ENCODE measurements around the gene SPATC1L.
"Not testable (repeated sequence)": the region's sequence is repeated elsewhere in the genome, so short reads cannot be mapped to it uniquely, and the experiment has no call there.

The SPATC1L gene

DNA sequence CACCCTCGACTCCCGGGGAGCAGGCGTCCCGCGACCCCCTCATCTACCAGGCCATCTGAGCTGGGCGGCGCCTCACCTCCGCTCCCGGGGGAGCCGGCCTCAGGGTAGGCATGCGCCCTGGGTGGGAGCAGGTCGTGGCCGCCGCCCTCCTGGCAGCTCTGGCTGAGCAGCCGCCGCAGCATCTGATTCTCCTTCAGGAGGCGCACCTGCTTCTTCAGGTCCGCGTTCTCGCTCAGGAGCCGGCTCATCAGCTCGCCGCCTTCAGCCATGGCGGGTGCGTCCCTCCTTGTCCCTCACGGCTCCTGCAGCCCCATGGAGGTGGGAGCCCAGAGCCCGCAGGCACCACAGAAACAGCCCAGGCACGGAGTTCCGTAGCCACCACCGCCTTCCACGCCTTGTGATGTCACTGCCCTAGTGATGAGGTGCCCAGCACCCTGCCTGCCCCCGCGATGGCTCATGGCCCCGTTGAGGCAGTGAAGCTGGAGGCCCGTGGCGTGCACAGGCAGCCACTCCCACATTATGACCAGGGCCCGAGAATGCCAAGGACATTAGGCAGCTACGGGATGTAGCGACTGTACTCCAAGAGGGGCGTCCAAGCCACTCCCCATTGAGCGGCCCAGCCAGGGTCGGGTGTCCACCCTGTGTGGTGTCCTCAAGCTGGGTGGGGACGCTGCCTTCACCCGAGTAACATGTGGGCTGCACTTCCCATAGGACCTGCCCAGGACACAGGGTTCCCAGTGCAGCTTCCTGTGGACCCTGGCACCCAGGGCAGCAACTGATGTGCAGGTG, 1.5 kb downstream of the SPATC1L start:
- no peak for DNase-seq

DNA sequence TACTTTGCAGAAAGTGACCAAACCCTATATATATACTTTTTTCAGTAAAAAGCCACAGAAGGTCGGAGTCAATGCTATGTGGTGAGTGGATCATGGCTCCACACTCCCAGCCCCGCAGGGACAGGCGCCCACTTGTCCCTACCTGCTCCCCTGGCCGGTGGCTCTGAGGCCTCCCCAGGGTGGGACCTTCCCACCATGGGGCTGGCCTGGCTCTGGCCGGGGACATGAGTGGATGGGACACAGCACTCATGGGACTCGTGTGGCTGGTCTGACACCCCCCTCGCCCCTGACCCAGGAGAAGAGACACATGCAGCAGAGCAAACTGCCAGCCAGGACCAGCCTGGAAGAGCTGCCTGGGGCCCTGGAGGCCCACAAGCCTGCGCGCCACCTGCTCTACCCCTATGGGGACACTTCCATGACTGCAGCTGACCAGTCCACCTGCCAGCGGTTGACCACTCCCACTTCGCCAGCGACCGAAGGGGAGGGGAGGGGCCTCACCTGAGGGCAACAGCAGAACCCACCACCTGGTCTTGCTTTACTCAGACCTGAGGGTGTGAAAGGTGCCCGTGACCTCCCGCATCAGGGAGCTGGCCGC, 2.2 kb downstream of the SPATC1L start:
- DNase-seq, result no peak

DNA sequence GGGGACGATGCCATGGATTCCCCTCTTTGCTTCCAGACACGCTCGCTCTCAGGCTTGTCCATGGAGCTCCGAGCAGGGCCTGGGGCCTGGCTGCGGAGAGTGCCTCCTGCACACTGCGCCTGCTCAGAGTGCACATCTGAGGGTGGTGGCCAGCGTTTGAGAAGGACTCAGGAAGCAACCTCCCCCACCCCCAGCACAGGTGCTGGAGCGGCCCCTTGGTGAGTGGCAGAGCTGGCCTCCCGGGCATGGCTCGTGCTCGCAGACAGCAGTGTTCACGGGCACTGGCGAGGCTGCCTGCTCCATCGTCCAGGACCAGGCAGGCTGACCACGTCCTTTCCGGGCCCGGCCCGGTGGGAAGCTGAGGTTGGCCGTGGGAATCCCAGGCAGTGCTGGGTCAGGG, 2.8 kb downstream of the SPATC1L start:
- no peak for DNase-seq

DNA sequence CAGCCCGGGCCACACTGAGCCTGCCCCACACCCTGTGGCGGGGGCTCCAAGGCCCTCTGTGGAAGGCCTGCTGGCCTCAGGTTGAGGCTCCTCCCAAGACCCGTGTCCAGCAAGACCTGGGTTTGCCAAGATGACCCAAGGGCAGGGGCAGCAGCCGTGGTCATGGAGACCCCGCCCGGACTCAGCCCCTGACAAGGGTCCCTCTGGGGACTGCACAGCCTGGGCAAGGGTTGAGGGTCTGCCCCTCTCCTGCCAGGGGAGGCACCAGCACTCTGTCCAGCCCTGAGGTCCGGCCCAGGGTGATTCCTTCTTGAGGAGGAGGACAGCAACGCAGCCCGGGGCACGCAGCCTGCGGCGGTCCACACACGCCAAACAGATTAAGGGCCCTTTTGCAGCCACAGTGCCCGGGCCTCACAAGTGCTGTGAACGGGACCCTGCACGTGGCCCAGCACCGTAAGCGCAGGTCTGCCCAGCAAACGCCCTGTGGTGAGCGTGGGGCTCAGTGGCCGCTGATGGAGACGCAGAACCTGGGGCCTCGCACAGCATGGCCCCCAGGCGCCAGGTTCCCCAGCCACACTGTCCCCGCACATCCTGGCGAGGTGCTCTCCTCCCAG, 3.4 kb downstream of the SPATC1L start:
- DNase-seq, result no peak

DNA sequence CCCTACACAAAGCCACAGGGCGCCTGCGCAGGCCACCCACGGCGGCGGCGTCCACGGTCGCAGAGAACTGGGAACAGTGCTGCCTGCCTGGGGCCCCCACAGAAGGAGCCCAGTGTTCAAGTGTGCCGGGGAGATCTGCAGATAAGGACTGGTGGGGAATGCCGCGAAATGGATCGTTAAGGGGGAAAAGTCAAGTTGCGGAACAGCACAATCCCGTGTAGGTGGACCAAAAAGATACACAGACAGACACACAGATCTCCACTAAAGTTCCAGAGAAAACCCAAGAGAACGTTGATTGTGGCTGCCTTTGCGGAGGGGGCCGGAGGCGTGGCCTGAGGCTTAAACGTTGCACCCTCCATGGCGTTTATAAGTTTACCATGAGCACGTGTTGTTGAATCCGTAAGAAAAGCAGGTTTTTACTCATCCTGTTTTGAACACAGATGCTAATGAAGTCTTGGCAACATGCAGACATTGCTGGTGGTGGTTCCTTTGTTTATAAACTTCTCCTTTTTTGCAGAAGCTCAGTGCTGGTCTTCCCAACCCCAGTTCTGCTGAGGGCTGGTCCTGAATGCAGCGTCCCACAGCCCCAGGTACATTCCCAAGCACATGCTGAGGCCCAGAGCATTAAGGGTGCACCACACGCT, 4.1 kb downstream of the SPATC1L start:
- DNase-seq, result no peak

DNA sequence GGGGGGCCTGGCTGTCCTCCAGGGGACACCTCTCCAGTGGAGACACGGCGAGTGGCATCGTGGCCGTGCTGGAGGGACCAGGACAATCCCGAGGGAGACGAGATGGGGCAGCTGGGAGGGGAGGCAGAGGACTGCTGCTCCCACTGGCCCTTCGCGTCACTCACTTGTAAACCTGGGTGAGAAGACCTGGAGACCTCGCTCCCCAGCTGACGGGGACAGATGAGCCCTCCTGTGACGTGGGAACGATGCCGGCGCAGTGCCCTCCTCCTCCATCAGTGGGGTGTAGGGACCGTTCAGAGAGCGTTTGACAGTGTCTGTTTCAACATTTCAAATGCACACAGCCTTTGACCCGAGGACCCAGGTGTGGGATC, 4.6 kb downstream of the SPATC1L start:
- no peak for DNase-seq

DNA sequence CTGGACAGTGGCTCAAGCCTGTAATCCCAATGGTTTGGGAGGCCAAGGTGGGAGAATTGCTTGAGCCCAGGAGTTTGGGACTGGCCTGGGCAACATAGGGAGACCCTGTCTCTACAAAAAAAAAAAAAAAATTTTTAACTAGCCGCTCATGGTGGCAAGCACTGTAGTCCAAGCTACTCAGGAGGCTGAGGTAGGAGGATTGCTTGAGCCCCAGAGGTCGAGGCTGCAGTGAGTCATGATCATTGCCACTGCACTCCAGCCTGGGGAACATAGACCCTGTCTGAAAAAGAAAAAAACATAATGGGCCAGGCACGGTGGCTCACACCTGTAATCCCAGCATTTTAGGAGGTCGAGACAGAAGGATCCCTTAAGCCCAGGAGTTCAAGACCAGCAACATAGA, 5.3 kb downstream of the SPATC1L start:
- no peak for DNase-seq

DNA sequence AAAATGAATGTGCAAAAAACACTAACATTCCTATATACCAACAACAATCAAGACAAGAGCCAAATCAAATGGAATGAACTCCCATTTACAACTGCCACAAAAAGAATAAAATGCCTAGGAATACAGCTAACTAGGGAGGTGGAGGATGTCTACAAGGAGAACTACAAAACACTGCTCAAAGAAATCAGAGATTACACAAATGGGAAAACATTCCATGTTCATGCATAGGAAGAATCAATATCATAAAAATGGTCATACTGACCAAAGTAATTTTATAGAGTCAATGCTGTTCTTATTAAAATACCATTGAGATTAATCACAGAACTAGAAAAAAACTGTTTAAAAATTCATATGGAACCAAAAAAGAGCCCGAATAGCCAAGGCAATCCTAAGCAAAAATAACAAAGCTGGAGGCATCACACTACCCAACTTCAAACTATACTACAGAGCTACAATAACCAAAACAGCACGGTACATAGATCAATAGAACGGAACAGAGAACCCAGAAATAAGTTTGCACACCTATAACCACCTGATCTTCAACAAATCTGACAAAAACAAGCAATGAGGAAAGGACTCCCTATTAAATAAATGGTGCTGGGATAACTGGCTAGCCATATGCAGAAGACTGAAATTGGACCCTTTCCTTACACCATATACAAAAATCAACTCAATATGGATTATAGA, 7.7 kb downstream of the SPATC1L start:
- not testable (repeated sequence) for DNase-seq

DNA sequence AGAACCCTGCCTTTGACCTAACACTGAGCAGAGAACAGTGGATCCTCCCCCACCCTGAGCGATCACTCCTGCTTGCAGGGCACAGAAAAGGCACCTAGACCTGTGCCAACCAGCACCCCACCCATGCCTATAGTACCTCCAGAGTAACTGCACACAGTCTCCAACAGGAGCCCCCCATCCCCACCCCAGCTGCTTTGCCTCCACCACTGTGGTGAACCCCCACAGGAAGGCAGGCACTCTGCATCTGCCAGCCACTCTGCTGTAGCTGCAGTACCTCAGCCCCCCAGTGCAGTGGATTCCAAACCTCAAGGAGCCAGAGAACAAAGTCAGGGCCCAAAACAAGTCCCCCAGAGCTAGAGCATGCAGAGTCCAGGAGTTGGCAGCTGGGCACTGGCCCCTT, 10.7 kb downstream of the SPATC1L start:
- no peak for DNase-seq

DNA sequence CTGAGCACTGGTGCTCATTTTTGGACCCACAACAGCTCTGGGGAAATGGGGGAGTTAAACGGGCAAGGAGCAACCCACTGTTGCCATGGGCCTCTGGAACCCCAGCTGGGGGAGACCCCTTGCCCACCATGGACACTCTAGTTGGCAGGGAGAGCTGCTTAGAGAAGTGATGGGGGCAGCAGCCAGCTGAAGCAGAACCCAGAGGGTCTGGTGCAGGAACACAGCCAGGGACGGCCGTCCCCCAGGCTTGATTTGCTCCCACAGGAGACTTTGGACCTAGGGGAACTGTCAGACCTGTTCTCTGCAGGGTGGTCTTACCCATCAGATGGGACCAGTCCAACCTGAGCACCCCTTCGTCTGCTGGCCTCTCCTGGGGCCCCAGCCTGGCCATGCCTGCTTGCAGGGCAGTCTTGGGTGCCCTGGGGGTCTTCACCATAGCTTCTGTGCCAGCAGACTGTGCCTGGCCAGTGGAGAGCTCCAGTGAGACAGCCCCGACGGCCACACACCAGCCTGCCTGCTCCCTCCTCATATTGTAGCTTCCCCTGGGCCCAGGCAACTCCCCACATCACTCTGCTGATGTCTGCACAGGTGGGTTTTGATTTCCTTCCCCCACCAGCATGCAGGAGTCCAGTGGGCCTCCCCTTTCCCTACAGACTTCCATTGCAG, 11.3 kb downstream of the SPATC1L start:
- no peak for DNase-seq

DNA sequence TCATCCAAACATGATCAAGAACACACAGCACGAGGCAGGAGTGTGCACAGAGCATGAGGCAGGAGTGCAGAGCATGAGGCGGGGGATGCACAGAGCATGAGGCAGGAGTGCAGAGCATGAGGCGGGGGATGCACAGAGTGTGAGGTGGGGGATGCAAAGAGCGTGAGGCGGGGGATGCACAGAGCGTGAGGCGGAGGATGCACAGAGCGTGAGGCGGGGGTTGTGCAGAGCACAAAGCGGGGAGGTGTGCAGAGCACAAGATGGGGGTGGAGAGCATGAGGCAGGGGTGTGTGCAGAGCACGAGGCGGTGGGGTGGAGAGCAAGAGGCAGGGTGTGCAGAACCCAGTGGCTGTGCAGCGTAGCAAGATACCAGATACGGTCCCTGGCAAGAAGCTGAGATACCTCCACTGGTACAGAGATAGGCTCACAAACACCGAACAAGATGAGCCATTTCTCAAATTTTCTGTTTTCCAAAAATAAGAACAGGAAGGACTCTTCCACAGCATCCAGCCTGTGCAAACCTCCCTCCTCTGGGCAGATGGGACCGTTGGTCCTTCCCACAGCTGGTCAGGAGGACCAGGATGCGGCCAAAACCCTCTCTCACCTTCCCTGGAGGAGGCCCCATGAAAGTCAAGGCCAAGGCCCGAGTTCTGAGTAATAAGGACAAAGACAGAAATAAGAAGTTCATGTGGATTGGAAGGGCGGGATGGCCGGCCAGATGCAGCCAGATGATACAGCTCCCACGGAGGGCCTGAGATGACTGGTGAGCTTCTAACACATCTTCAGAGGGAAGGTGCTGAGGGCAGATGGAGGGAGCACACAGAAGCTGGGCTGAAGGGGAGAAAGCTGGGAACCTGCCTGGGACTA, 12.0 kb downstream of the SPATC1L start:
- DNase-seq, result no peak

DNA sequence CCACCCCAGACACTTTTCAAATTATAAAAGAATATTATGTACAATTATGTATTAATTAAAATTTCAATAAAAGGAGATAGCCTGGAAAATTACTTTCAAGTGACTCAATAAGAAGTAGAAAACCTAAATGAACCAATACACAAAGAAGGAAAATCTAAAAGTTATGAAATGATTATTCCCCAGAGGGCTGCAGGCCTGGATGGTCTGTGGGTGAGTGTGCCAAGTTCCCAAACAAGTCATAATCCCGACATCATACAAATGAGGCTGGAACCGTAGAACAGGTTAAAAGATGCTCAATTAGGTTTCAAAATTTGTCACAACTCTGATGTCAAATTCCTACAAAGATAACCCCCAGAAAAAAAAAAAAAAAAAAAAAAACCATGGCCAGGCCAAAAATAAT, 12.7 kb downstream of the SPATC1L start:
- DNase-seq, result no peak

DNA sequence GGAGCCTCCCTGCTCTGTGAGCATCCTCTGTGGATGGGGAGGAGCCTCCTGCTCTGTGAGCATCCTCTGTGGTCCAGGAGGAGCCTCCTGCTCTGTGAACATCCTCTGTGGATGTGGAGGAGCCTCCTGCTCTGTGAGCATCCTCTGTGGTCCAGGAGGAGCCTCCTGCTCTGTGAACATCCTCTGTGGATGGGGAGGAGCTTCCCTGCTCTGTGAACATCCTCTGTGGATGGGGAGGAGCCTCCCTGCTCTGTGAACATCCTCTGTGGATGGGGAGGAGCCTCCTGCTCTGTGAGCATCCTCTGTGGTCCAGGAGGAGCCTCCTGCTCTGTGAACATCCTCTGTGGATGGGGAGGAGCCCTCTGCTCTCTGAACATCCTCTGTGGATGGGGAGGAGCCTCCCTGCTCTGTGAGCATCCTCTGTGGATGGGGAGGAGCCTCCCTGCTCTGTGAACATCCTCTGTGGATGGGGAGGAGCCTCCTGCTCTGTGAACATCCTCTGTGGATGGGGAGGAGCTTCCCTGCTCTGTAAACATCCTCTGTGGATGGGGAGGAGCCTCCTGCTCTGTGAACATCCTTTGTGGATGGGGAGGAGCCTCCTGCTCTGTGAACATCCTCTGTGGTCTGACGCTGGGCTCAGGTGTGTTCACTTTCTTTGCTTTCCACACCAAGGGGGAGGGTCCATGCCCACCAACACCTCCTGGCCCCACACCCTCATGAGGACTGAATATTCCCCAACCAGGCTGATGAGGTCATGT, 13.6 kb downstream of the SPATC1L start:
- DNase-seq, result peak in 2 of 4 experiments; percentile 39 to 43

DNA sequence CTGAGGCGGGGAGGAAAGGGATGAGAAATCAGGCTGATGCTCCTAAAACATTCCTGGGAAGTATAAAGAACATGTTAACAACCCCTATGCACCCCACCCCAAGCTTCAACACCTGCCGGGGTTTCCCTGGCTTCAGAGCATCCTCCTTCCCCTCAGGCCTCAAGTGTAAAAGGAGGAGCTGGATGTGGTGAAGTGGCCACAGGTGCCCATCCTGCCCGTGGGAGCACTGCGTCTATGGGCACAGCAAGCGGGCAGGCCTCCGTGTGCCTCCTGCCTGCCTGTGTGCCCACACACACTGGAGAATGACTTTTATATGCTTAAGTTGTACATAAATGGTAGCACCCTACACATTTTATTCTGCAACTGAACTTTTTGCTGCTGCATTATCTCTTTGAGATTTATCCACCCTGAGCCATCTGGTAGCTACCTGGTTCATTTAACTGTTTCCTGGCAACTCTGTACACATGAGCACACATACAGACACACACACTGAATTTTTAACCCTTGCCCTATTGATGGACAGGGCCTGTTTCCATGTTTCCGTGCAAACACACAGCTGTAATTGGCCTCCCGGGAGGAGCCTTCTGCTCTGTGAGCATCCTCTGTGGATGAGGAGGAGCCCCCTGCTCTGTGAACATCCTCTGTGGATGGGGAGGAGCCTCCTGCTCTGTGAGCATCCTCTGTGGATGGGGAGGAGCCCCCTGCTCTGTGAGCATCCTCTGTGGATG, 15.4 kb downstream of the SPATC1L start:
- DNase-seq, result no peak

DNA sequence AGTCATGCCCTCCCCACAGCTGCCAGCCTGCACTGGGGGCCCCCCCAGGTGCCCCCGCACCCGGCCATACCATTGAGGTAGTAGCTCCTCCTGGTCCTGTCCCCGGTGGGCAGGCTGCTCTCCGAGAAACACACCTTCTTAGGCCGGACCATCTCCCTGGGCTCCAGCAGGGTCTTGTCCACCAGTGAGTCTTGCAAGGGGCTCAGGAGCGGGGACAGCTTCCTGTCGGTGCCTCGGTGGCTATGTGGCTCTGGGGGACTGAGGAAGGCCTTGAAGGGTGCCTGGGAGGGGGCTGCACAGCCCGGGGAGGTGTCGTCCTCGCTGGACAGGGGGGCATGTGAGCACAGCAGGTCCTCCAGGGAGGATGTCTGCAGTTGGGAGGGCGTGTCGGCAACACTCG, 16.0 kb downstream of the SPATC1L start:
- DNase-seq, result no peak

DNA sequence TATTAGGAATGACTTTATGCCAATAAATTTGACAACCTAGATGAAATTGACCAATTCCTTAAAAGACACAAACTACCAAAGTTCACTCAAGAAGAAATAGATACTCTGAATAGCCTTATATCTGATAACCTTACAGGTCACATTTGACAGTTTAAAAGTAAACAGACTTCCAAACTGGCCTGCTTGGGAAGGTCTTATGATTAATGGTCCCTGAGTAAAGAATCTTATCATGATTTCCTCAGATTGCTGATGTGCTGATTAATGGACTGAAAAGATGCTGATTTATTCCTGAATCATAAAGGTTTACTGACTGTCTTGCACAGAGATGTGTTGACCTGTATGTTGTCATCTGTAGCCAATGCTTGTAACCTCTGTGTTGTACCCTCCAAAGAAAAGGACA, 19.2 kb downstream of the SPATC1L start:
- no peak for DNase-seq

DNA sequence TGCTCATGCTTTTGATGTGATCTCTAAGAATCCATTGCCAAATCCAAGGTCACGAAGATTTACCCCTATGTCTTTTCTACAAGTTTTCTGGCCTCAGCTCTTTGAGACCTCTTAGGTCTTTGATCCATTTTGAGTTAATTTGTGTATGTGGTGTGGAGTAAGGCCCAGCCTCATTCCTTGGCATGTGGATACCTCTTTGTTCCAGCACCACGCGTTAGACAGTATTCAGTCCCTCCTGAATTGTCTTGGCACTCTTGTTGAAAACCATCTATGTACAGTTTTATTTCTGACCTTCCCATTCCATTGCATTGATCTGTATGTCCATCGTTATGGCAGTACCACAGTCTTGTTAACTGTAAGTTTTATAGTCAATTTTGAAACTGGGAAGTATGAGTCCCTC, 20.9 kb downstream of the SPATC1L start:
- DNase-seq, result no peak

DNA sequence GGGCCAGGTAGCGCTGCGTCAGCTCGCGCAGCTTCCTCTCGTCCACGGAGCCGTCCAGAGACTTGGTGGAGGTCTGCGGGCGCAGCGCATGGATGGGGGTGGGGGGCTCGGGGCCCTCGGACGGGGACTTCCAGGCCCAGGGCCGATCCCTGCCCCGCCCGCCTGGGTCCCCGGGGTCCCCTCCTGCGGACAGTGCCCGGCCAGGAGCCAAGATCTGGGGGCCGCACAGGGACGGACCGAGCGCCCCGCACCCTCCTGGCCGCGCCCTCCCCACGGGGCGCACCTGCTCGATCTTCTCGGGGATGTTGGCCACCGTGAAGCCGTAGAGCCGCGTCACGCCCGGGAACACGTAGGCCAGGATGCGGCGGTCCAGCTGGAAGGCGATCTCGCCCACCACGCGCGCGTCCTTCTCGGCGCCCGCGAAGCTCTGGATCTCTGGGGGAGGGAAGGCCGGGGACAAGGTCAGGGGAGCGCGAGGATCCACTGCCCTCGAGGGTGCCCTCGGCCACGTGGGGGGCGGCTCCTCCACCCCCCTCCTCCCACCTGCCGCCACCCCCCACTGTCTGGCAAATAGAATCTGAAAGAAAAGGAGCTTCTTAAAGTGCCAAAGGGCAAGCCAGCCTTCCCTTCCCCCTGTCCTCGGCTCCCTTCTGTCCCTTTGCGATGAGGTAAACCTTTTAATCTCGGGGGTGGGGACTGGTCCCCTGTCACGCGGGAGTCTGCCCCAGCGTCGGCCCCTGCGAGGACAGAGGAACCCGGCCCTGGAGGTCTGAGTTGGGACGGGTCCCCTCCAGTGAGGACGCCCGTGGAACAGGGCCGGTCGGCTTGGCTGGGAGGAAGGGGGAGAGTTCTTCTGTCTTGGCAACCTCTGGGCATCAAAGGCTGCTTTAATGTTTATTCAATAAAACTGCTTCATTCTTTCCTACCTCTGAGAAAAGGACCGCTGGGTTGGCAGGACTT, 22.3 kb downstream of the SPATC1L start:
- DNase-seq, result no peak

Measured in activated naive CD4-positive, alpha-beta T cell (primary cell).